ENCODE data around the gene DMRT1.

DMRT1 gene

GRCh38 chr9:971901-972500 is 130.5 kb downstream of the DMRT1 start:
- DNase-seq (ENCODE audit: low read depth in 2 of 2) = no peak

GRCh38 chr9:972501-973294 is 131.2 kb downstream of the DMRT1 start:
- no peak for DNase-seq (ENCODE audit: low read depth in 2 of 2)

GRCh38 chr9:973295-973834 is 131.9 kb downstream of the DMRT1 start:
- no peak for DNase-seq (ENCODE audit: low read depth in 2 of 2)

GRCh38 chr9:974031-974995 is 132.8 kb downstream of the DMRT1 start:
- DNase-seq (ENCODE audit: low read depth in 2 of 2) = no peak

GRCh38 chr9:974996-975739 is 133.7 kb downstream of the DMRT1 start:
- no peak for DNase-seq (ENCODE audit: low read depth in 2 of 2)

GRCh38 chr9:975740-976257 is 134.3 kb downstream of the DMRT1 start:
- no peak for DNase-seq (ENCODE audit: low read depth in 2 of 2)

GRCh38 chr9:976258-976942 is 134.9 kb downstream of the DMRT1 start, which contains the start of gene DMRT3:
Gene DMRT3, plus strand, starts transcription at chr9:976655. Its CDS starts 347 bp downstream, at chr9:977002.
- DNase-seq (ENCODE audit: low read depth in 2 of 2) = no peak

- no peak for DNase-seq (ENCODE audit: low read depth in 2 of 2)
Measured at GRCh38 chr9:976943-977837, 135.7 kb downstream of the DMRT1 start.

GRCh38 chr9:977838-978830 is 136.6 kb downstream of the DMRT1 start:
- no peak for DNase-seq (ENCODE audit: low read depth in 2 of 2)

GRCh38 chr9:979983-980382 is 138.5 kb downstream of the DMRT1 start:
- no peak for DNase-seq (ENCODE audit: low read depth in 2 of 2)

GRCh38 chr9:980640-981039 is 139.1 kb downstream of the DMRT1 start:
- DNase-seq (ENCODE audit: low read depth in 2 of 2) = no peak

GRCh38 chr9:981491-981898 is 140.0 kb downstream of the DMRT1 start:
- DNase-seq (ENCODE audit: low read depth in 2 of 2) = no peak

GRCh38 chr9:982394-983230 is 141.1 kb downstream of the DMRT1 start:
- no peak for DNase-seq (ENCODE audit: low read depth in 2 of 2)

- no peak for DNase-seq (ENCODE audit: low read depth in 2 of 2)
Measured at GRCh38 chr9:994005-994404, 152.5 kb downstream of the DMRT1 start.

GRCh38 chr9:995192-995591 is 153.7 kb downstream of the DMRT1 start:
- DNase-seq (ENCODE audit: low read depth in 2 of 2) = no peak

GRCh38 chr9:995781-996180 is 154.3 kb downstream of the DMRT1 start:
- no peak for DNase-seq (ENCODE audit: low read depth in 2 of 2)

Data from stimulated activated CD8-positive, alpha-beta memory T cell treated with anti-CD3 and anti-CD28 coated beads, Interleukin-2, amount 100 ng/mL, for 48 hours (primary cell).